OCI-LY1 (cell line): ENCODE data around the gene EPN2.

Experiments
- H2AFZ ChIP-seq: fragments of 200-600 bp; sonication (generic), shearing (Covaris generic); 2 replicates; pipeline ENCODE4 v1.6.0; 2014; ENCODE audit warnings: antibody characterized with exemption, mild to moderate bottlenecking, low read length
- H3F3A ChIP-seq: fragments of 200-600 bp; sonication (generic), shearing (Covaris generic); 2 replicates; pipeline ENCODE4 v1.6.0; 2014; ENCODE audit warnings: mild to moderate bottlenecking, antibody characterized with exemption, low read length, moderate library complexity; ENCODE audit not compliant: insufficient read depth
- H3K27ac ChIP-seq: fragments of 200-600 bp; sonication (generic); 2 replicates; pipeline ENCODE4 v1.5.1; 2014; ENCODE audit warnings: low read length, mixed run types, mild to moderate bottlenecking, low read depth; ENCODE audit not compliant: poor library complexity, severe bottlenecking
- H3K27me3 ChIP-seq: fragments of 200-600 bp; sonication (generic); 2 replicates; pipeline ENCODE4 v1.6.0; 2014; ENCODE audit warnings: antibody characterized with exemption, mild to moderate bottlenecking, low read length, moderate library complexity; ENCODE audit not compliant: insufficient read depth
- H3K36me3 ChIP-seq: fragments of 200-600 bp; sonication (generic); 2 replicates; pipeline ENCODE4 v1.6.1; 2014; ENCODE audit warnings: mild to moderate bottlenecking, antibody characterized with exemption, low read length, moderate library complexity, mixed read lengths; ENCODE audit not compliant: insufficient read depth
- H3K4me1 ChIP-seq: fragments of 200-600 bp; sonication (generic); 2 replicates; pipeline ENCODE4 v1.5.1; 2014; ENCODE audit warnings: mild to moderate bottlenecking, low read length, moderate library complexity; ENCODE audit not compliant: insufficient read depth, severe bottlenecking
- H3K4me2 ChIP-seq: fragments of 200-600 bp; sonication (generic), shearing (Covaris generic); 2 replicates; pipeline ENCODE4 v1.6.1; 2014; ENCODE audit warnings: low read length
- H3K4me3 ChIP-seq: fragments of 200-600 bp; sonication (generic); 2 replicates; pipeline ENCODE4 v1.5.1; 2014; ENCODE audit warnings: low read length, low read depth, mild to moderate bottlenecking, mixed read lengths; ENCODE audit not compliant: poor library complexity, severe bottlenecking
- H3K79me2 ChIP-seq: fragments of 200-600 bp; shearing (Covaris generic); 2 replicates; pipeline ENCODE4 v1.6.1; 2016; ENCODE audit warnings: mixed run types, low read length, mixed read lengths; ENCODE audit not compliant: insufficient read depth
- H3K9ac ChIP-seq: fragments of 200-600 bp; sonication (generic), shearing (Covaris generic); 2 replicates; pipeline ENCODE4 v1.6.1; 2014; ENCODE audit warnings: mild to moderate bottlenecking, low read length, mixed read lengths
- H3K9me2 ChIP-seq: fragments of 200-600 bp; sonication (generic), shearing (Covaris generic); 2 replicates; pipeline ENCODE4 v1.6.1; 2014; ENCODE audit warnings: low read depth, mild to moderate bottlenecking, low read length, mixed read lengths
- H3K9me3 ChIP-seq: fragments of 200-600 bp; shearing (Covaris generic); 2 replicates; pipeline ENCODE4 v1.6.1; 2014; ENCODE audit warnings: low read length, mixed read lengths
- H4K20me1 ChIP-seq: fragments of 200-600 bp; sonication (generic), shearing (Covaris generic); 2 replicates; pipeline ENCODE4 v1.6.0; 2016; ENCODE audit warnings: mild to moderate bottlenecking, low read length; ENCODE audit not compliant: insufficient read depth
- CTCF ChIP-seq: fragments of 200-600 bp; sonication (generic), shearing (Covaris generic); IDR thresholded peaks from 2 replicates; pipeline ENCODE4 v1.5.1; 2017; ENCODE audit warnings: mild to moderate bottlenecking, antibody characterized with exemption, low read length, moderate library complexity, mixed read lengths
- EZH2 ChIP-seq: fragments of 200-600 bp; sonication (generic), shearing (Covaris generic); IDR thresholded peaks from 2 replicates; pipeline ENCODE4 v1.8.0; 2017; ENCODE audit warnings: borderline replicate concordance, mixed run types, mild to moderate bottlenecking, antibody characterized with exemption, low read length, moderate library complexity, mixed read lengths

The EPN2 gene

GRCh38 chr17:19247473-19247872 lies 10.3 kb downstream of the EPN2 start:
- Histone ChIP-seq H3K9me2 (no peaks in the 10 kb centered on the region), H4K20me1 (no peaks in the 10 kb centered on the region), H3F3A (no peaks in the 10 kb centered on the region), H3K4me1 (peaks cover 13% of the 10 kb centered on the region), H3K27ac (no peak overlapping the region), H3K9me3 (no peaks in the 10 kb centered on the region), H3K79me2 (no peaks in the 10 kb centered on the region), H3K9ac (no peak overlapping the region), H2AFZ (no peak overlapping the region), H3K4me2 (no peak overlapping the region), H3K27me3 (peaks cover 4% of the 10 kb centered on the region; the same call in 1 of the 2 replicates), H3K36me3 (no peaks in the 10 kb centered on the region; the same call in 1 of the 2 replicates), H3K4me3 (no peak overlapping the region)
- no peak for TF ChIP-seq CTCF
- TF ChIP-seq EZH2 = no peak

GRCh38 chr17:19248151-19248927 lies 11.2 kb downstream of the EPN2 start:
- H3K9ac ChIP-seq = no peak overlapping the region
- H4K20me1 ChIP-seq = no peaks in the 10 kb centered on the region
- no peak overlapping the region for H3K4me3 ChIP-seq
- H3K27ac ChIP-seq = no peak overlapping the region
- no peak overlapping the region for H2AFZ ChIP-seq
- H3K36me3 ChIP-seq = no peaks in the 10 kb centered on the region; the same call in 1 of the 2 replicates
- no peaks in the 10 kb centered on the region for H3K9me2 ChIP-seq
- peaks cover 13% of the 10 kb centered on the region for H3K4me1 ChIP-seq
- H3F3A ChIP-seq = no peaks in the 10 kb centered on the region
- no peak for TF ChIP-seq CTCF
- TF ChIP-seq EZH2 = no peak
- no peaks in the 10 kb centered on the region for H3K79me2 ChIP-seq
- no peaks in the 10 kb centered on the region for H3K9me3 ChIP-seq
- H3K27me3 ChIP-seq = peaks cover 4% of the 10 kb centered on the region; the same call in 1 of the 2 replicates
- H3K4me2 ChIP-seq = no peak overlapping the region

GRCh38 chr17:19248928-19249574 lies 11.9 kb downstream of the EPN2 start:
- Histone ChIP-seq H3K4me1 (peaks cover 11% of the 10 kb centered on the region), H3K4me3 (no peak overlapping the region), H3K4me2 (no peak overlapping the region), H4K20me1 (no peaks in the 10 kb centered on the region), H3K27ac (no peak overlapping the region), H3F3A (no peaks in the 10 kb centered on the region), H3K9ac (no peak overlapping the region), H3K36me3 (no peaks in the 10 kb centered on the region; the same call in 1 of the 2 replicates), H3K27me3 (peaks cover 4% of the 10 kb centered on the region; the same call in 1 of the 2 replicates), H3K79me2 (no peaks in the 10 kb centered on the region), H3K9me2 (no peaks in the 10 kb centered on the region), H3K9me3 (no peaks in the 10 kb centered on the region), H2AFZ (no peak overlapping the region)
- no peak for TF ChIP-seq EZH2
- no peak for TF ChIP-seq CTCF
